Effector memory CD4-positive, alpha-beta T cell (primary cell): ENCODE results near the gene TTC16.
"Not testable (repeated sequence)": the region's sequence is repeated elsewhere in the genome, so short reads cannot be mapped to it uniquely, and the experiment has no call there.

Experiments used
- DNase-seq, 3 donors: peaks; one replicate each; pipeline ENCODE4 v3.0.0-alpha.2; 2020
- H3K27ac ChIP-seq: 2 replicates; pipeline ENCODE4 v1.7.0; 2013; ENCODE audit warnings: mild to moderate bottlenecking, low read length, moderate library complexity; ENCODE audit not compliant: insufficient read depth, poor library complexity, severe bottlenecking
- H3K27me3 ChIP-seq: replicated peaks from 2 replicates; pipeline ENCODE4 v1.7.0; 2013; ENCODE audit warnings: mild to moderate bottlenecking, low read length; ENCODE audit not compliant: insufficient read depth, control insufficient read depth, poor library complexity, severe bottlenecking
- H3K36me3 ChIP-seq: 2 replicates; pipeline ENCODE4 v1.7.0; 2013; ENCODE audit warnings: mild to moderate bottlenecking, low read length, moderate library complexity; ENCODE audit not compliant: control insufficient read depth, insufficient read depth
- H3K4me1 ChIP-seq: 2 replicates; pipeline ENCODE4 v1.7.0; 2013; ENCODE audit warnings: low read length, mild to moderate bottlenecking; ENCODE audit not compliant: control insufficient read depth, insufficient read depth, poor library complexity, severe bottlenecking
- H3K4me3 ChIP-seq: 2 replicates; pipeline ENCODE4 v1.7.0; 2013; ENCODE audit warnings: low read length, low read depth, mild to moderate bottlenecking; ENCODE audit not compliant: insufficient read depth, poor library complexity, severe bottlenecking
- H3K9me3 ChIP-seq: 2 replicates; pipeline ENCODE4 v1.7.0; 2013; ENCODE audit warnings: mild to moderate bottlenecking, low read length, moderate library complexity; ENCODE audit not compliant: control insufficient read depth

TTC16 gene

GRCh38 chr9:127780909-127781308 lies 65.0 kb downstream of the TTC16 start:
- DNase-seq, H3K36me3 ChIP-seq, H3K27ac ChIP-seq, H3K27me3 ChIP-seq, H3K9me3 ChIP-seq, H3K4me3 ChIP-seq: not testable (repeated sequence)
- peaks cover 64% of the 10 kb centered on the region for H3K4me1 ChIP-seq
